ENCODE results near the gene SLC27A5.

SLC27A5 gene

GRCh38 chr19:58522709-58523108 lies 10.9 kb upstream of the SLC27A5 start:
- Mint-ChIP-seq H3K9me3 (no peaks in the 10 kb centered on the region), H3K4me3 (no peak overlapping the region), H3K36me3 (ENCODE audit: low read depth) (no peaks in the 10 kb centered on the region), H3K4me1 (peaks cover 39% of the 10 kb centered on the region), H3K27ac (no peak overlapping the region), H3K27me3 (ENCODE audit: low read depth, poor library complexity) (peaks cover under 1% of the 10 kb centered on the region)
- TF ChIP-seq, protein P1, sequence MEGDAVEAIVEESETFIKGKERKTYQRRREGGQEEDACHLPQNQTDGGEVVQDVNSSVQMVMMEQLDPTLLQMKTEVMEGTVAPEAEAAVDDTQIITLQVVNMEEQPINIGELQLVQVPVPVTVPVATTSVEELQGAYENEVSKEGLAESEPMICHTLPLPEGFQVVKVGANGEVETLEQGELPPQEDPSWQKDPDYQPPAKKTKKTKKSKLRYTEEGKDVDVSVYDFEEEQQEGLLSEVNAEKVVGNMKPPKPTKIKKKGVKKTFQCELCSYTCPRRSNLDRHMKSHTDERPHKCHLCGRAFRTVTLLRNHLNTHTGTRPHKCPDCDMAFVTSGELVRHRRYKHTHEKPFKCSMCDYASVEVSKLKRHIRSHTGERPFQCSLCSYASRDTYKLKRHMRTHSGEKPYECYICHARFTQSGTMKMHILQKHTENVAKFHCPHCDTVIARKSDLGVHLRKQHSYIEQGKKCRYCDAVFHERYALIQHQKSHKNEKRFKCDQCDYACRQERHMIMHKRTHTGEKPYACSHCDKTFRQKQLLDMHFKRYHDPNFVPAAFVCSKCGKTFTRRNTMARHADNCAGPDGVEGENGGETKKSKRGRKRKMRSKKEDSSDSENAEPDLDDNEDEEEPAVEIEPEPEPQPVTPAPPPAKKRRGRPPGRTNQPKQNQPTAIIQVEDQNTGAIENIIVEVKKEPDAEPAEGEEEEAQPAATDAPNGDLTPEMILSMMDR (IDR thresholded peaks at IDR 0.05), result no peak
- no peak for DNase-seq

DNA sequence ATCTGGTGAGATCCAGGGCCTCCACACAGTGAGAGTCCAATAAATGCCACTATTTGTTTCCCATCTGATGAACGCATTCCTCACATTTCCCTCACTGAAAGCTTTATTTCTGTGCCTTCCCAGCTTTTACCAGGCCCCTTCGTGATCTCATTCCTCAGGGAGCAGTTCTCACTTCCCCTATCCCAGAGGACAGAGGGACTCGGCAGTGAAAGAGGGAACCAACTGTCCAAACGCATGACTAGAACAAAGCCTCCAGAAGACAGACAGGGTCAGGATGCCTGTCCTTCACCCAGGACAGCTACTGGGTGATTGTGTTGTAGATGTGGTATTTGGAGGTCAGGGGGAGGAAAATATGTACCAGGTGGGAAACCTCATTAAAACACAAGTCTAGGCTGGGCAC lies 9.9 kb upstream of the SLC27A5 start:
- Mint-ChIP-seq H3K27ac (peak overlapping the region; percentile 87), H3K27me3 (ENCODE audit: low read depth, poor library complexity) (no peaks in the 10 kb centered on the region), H3K36me3 (ENCODE audit: low read depth) (no peaks in the 10 kb centered on the region), H3K4me1 (peaks cover 34% of the 10 kb centered on the region), H3K4me3 (peak overlapping the region; percentile 71), H3K9me3 (no peaks in the 10 kb centered on the region)
- TF ChIP-seq, protein P1 (IDR thresholded peaks at IDR 0.05), result no peak
- no peak for DNase-seq

DNA sequence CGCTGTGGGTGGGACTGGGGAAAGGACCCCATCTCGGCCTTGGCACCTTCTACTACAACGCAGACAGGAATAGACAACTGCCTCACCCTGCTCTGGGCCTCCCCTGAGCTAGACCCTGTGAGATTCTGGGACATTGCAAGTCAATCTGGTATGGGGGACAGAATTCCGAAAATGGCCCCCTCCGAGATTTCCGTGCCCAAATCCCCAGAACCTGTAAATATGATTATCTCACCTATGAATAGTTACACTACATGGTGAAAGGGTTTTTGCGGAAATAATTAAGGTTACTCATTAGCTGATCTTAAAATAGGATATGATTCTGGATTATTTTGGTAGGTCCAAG lies 8.4 kb upstream of the SLC27A5 start:
- TF ChIP-seq, protein P1 (IDR thresholded peaks at IDR 0.05), result no peak
- Mint-ChIP-seq H3K27me3 (ENCODE audit: low read depth, poor library complexity) (no peaks in the 10 kb centered on the region), H3K27ac (peak overlapping the region; percentile 99), H3K9me3 (no peaks in the 10 kb centered on the region), H3K4me1 (peaks cover 45% of the 10 kb centered on the region), H3K36me3 (ENCODE audit: low read depth) (peaks cover 6% of the 10 kb centered on the region), H3K4me3 (peak overlapping the region; percentile 90)
- DNase-seq, result no peak

DNA sequence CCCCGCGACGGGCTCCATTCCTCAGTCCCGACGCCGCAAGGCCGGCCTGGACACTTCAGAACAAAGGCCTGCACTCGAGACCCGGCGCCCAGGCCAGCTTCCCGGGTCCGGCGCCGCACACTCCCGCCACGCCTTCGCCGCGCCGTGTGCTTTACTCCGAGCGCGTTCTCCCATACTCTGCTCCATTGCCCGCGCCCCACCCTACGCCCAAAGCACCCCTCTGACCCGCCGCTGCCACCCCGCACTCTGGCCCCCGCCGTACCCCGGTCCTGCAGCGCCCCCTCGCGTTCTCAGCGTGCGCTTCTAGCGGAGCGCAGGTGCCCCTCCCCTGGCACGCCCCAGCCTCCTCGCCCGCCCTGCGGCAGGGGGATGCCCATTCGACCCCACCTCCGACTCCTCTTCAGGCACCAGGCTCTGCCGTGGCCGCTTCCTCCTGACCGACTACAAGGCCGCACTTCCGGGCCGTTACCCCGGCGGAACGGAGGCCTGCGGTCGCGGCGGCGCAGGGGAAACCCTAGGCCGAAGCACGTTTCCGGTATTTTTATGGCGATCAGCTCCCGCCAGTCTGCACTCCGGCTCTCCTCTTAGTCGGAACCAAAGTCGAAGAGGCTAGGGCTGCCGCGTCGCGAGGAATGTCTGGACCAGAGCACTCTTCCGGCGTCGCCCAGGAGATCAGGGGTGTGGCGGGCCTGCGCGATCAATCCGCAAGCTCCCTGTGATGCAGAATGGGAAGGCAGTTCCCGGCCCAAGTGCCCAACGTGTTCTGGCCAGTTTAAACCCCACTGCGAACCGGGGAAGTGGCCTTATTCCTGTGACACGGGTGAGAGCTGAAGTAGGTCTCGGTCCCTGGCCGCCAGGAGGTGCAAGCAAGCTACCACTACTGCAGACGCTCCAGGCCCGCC lies 7.8 kb upstream of the SLC27A5 start, which contains the start of gene ZBTB45:
Gene ZBTB45 (minus strand): TSS at position 456 of the 902 bp plus-strand sequence. CDS start 2,137 bp downstream, outside the sequence.
- Mint-ChIP-seq H3K36me3 (ENCODE audit: low read depth) (peaks cover 7% of the 10 kb centered on the region), H3K4me1 (peaks cover 50% of the 10 kb centered on the region), H3K9me3 (no peaks in the 10 kb centered on the region), H3K27ac (peak within 1 kb of the TSS; percentile 99), H3K4me3 (peak within 1 kb of the TSS; percentile 90), H3K27me3 (ENCODE audit: low read depth, poor library complexity) (no peaks in the 10 kb centered on the region)
- DNase-seq, result peak; percentile 92
- TF ChIP-seq, protein P1 (IDR thresholded peaks at IDR 0.05), result peak; percentile 44

- no peaks in the 10 kb centered on the region for H3K27me3 Mint-ChIP-seq (ENCODE audit: low read depth, poor library complexity)
- H3K36me3 Mint-ChIP-seq (ENCODE audit: low read depth), result peaks cover 7% of the 10 kb centered on the region
- H3K4me1 Mint-ChIP-seq, result peaks cover 56% of the 10 kb centered on the region
- peak overlapping the region; percentile 99 for H3K27ac Mint-ChIP-seq
- H3K4me3 Mint-ChIP-seq, result peak overlapping the region; percentile 90
- TF ChIP-seq, protein P1 (IDR thresholded peaks at IDR 0.05), result no peak
- H3K9me3 Mint-ChIP-seq, result no peaks in the 10 kb centered on the region
- peak; percentile 74 for DNase-seq
These were observed 7.2 kb upstream of the SLC27A5 start for GRCh38 chr19:58519087-58519354.
